SU-DHL-6 (cell line): ENCODE data around the gene SGCD.

Experiments
- H2AFZ ChIP-seq: fragments of 200-600 bp; sonication (generic); 2 replicates; pipeline ENCODE4 v1.6.1; 2014; ENCODE audit warnings: low read depth, mild to moderate bottlenecking, moderate library complexity, mixed read lengths, antibody characterized with exemption, low read length; ENCODE audit not compliant: severe bottlenecking
- H3F3A ChIP-seq: fragments of 200-600 bp; shearing (Covaris generic); 2 replicates; pipeline ENCODE4 v1.6.0; 2016; ENCODE audit warnings: antibody characterized with exemption, mild to moderate bottlenecking; ENCODE audit not compliant: insufficient read depth
- H3K27ac ChIP-seq: fragments of 200-600 bp; sonication (generic); 2 replicates; pipeline ENCODE4 v1.5.1; 2016; ENCODE audit warnings: low read depth, mild to moderate bottlenecking, low read length, moderate library complexity, mixed read lengths
- H3K27me3 ChIP-seq: fragments of 200-600 bp; sonication (generic), shearing (Covaris generic); 2 replicates; pipeline ENCODE4 v1.6.0; 2014; ENCODE audit warnings: mild to moderate bottlenecking, low read length
- H3K36me3 ChIP-seq: fragments of 200-600 bp; sonication (generic); 2 replicates; pipeline ENCODE4 v1.6.1; 2014; ENCODE audit warnings: mild to moderate bottlenecking, low read length, mixed read lengths
- H3K4me2 ChIP-seq: fragments of 300-600, 200-600 bp; shearing (Covaris generic), sonication (generic); 2 replicates; pipeline ENCODE4 v1.6.0; 2014; ENCODE audit warnings: low read length, low read depth, mild to moderate bottlenecking; ENCODE audit not compliant: poor library complexity, severe bottlenecking
- H3K4me3 ChIP-seq: fragments of 200-600 bp; sonication (generic); 2 replicates; pipeline ENCODE4 v1.5.1; 2014; ENCODE audit warnings: antibody characterized with exemption, low read length, mild to moderate bottlenecking, mixed read lengths; ENCODE audit not compliant: insufficient read depth, poor library complexity, severe bottlenecking
- H3K79me2 ChIP-seq: fragments of 200-600 bp; sonication (generic); 2 replicates; pipeline ENCODE4 v1.6.1; 2014; ENCODE audit warnings: mild to moderate bottlenecking, low read length, moderate library complexity; ENCODE audit not compliant: insufficient read depth
- H3K9ac ChIP-seq: fragments of 200-600 bp; sonication (generic); 2 replicates; pipeline ENCODE4 v1.7.0; 2014; ENCODE audit warnings: mild to moderate bottlenecking, low read length
- H3K9me2 ChIP-seq: fragments of 200-600 bp; sonication (generic); replicated peaks from 2 replicates; pipeline ENCODE4 v1.6.1; 2014; ENCODE audit warnings: low read length; ENCODE audit not compliant: insufficient read depth
- H3K9me3 ChIP-seq: fragments of 200-600 bp; sonication (generic); 2 replicates; pipeline ENCODE4 v1.6.1; 2014; ENCODE audit warnings: low read length, mixed read lengths; ENCODE audit not compliant: insufficient read depth
- H4K20me1 ChIP-seq: fragments of 200-600 bp; sonication (generic); 2 replicates; pipeline ENCODE4 v1.6.1; 2014; ENCODE audit warnings: low read depth, mild to moderate bottlenecking, antibody characterized with exemption, low read length, moderate library complexity, mixed read lengths
- CTCF ChIP-seq: fragments of 200-600 bp; sonication (generic); IDR thresholded peaks from one replicate; pipeline ENCODE4 v1.5.1; 2017; ENCODE audit warnings: antibody characterized with exemption, mild to moderate bottlenecking, low read length, moderate library complexity; ENCODE audit not compliant: insufficient read depth, poor library complexity, severe bottlenecking
- EZH2phosphoT487 ChIP-seq: fragments of 200-600 bp; sonication (generic), shearing (Covaris generic); conservative IDR thresholded peaks from 2 replicates; pipeline ENCODE4 v1.6.1; 2018; ENCODE audit warnings: mild to moderate bottlenecking, antibody characterized with exemption, low read length, moderate library complexity, mixed read lengths

The SGCD gene

DNA sequence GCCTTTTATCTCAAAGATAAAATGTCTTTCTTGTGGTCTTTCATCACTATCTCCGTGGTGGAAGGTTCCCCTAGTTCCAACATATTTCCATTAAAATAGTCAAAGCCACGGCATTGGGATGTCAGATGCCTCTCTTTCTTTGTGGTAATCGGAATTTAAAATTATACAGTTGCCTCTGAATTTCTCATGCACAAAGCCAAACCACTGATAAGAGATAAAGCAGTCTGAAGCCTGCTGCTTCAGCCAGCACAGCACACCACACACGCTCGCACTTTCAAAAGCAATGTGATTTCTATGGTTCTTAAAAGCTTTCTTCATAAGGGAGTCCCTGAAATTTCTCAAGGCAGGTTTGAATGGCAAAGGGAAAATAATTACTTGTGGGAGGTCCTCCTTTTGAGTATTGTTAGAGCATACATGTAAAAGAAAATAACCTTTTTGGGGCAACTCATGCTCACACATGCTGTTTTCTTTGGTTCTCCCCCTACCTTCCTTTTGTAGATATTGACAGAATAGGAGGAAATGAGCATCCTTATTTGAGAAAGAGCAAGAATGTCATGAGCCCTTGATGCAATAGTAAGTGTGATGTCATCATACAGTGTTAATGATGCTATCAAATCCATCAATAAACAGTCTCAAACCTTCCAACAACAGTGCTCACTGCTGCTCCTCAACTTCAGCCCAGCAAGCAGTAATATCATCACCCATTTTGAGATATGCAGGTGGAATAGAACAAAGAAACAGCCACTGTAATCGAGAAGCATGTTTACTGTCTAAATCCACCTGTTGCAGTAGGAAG, 437.4 kb downstream of the SGCD start:
- H3K4me2 ChIP-seq: no peak overlapping the region
- H2AFZ ChIP-seq: no peak overlapping the region
- no peaks in the 10 kb centered on the region for H3K9me2 ChIP-seq
- TF ChIP-seq EZH2phosphoT487 (no peak), CTCF (no peak)
- no peak overlapping the region for H3K4me3 ChIP-seq
- no peaks in the 10 kb centered on the region for H3K36me3 ChIP-seq
- no peak overlapping the region for H3K27ac ChIP-seq
- no peaks in the 10 kb centered on the region for H3F3A ChIP-seq
- no peak overlapping the region for H3K9ac ChIP-seq
- no peaks in the 10 kb centered on the region for H3K9me3 ChIP-seq
- no peaks in the 10 kb centered on the region for H4K20me1 ChIP-seq
- no peaks in the 10 kb centered on the region for H3K79me2 ChIP-seq
- H3K27me3 ChIP-seq: no peaks in the 10 kb centered on the region

GRCh38 chr5:156774273-156774672, 447.3 kb downstream of the SGCD start:
- H3K9me2 ChIP-seq: no peaks in the 10 kb centered on the region; the same call in 1 of the 2 replicates
- TF ChIP-seq CTCF (no peak), EZH2phosphoT487 (no peak)
- H3K4me2 ChIP-seq: no peak overlapping the region
- no peaks in the 10 kb centered on the region for H3K27me3 ChIP-seq
- H3F3A ChIP-seq: no peaks in the 10 kb centered on the region
- no peak overlapping the region for H3K27ac ChIP-seq
- no peaks in the 10 kb centered on the region for H3K36me3 ChIP-seq
- H3K79me2 ChIP-seq: no peaks in the 10 kb centered on the region
- no peaks in the 10 kb centered on the region for H3K9me3 ChIP-seq
- no peak overlapping the region for H3K9ac ChIP-seq
- H3K4me3 ChIP-seq: no peak overlapping the region
- no peak overlapping the region for H2AFZ ChIP-seq
- no peaks in the 10 kb centered on the region; the same call in 1 of the 2 replicates for H4K20me1 ChIP-seq

DNA sequence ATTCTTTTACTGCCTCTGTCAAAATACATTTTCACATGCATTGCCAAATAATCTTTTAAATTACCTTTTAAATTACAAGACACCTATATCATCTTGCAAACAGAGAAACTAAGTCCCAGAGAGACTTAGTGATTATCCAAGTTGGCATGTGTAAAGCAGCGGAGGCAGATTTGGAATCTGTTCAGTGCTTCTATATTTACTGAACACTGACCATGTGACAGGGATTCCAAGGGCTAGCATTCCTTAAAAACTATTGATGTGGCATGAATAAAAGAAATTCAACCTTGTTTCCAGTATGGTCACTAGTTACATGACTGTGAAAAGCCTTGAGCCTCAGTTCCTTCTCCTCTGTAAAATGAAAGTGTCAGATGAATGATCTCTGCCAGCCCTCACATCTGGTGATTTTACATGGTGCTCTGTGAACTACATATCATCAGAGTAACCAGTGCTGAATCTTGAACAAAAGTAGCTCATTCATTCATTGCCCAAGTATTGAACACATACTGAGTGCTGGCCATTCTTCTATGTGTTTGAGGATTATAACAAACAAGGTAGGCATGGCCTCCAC, 451.3 kb downstream of the SGCD start:
- Histone ChIP-seq H3K9ac (no peak overlapping the region), H2AFZ (no peak overlapping the region), H3K36me3 (no peaks in the 10 kb centered on the region), H3K27ac (no peak overlapping the region), H3K27me3 (no peaks in the 10 kb centered on the region), H3K9me2 (no peaks in the 10 kb centered on the region), H3K79me2 (no peaks in the 10 kb centered on the region), H3K4me3 (no peak overlapping the region), H3K9me3 (no peaks in the 10 kb centered on the region), H3F3A (no peaks in the 10 kb centered on the region), H3K4me2 (no peak overlapping the region), H4K20me1 (no peaks in the 10 kb centered on the region)
- TF ChIP-seq EZH2phosphoT487 (no peak), CTCF (no peak)
